HK-2 (cell line): ENCODE data around the gene EXOC4.

ENCODE experiments used
- DNase-seq: peaks from one replicate; pipeline ENCODE4 v3.0.0-alpha.2; 2018; ENCODE audit not compliant: unreplicated experiment

EXOC4 gene

GRCh38 chr7:133536450-133536849 lies 283.6 kb downstream of the EXOC4 start:
- DNase-seq = no peak

GRCh38 chr7:133539016-133539415 lies 286.1 kb downstream of the EXOC4 start:
- DNase-seq = no peak

GRCh38 chr7:133540096-133540860 lies 287.4 kb downstream of the EXOC4 start:
- no peak for DNase-seq

GRCh38 chr7:133542209-133542780 lies 289.4 kb downstream of the EXOC4 start:
- no peak for DNase-seq

- no peak for DNase-seq
Observed at GRCh38 chr7:133543657-133544056, 290.8 kb downstream of the EXOC4 start.

GRCh38 chr7:133545618-133546017 lies 292.7 kb downstream of the EXOC4 start:
- DNase-seq = no peak

GRCh38 chr7:133547981-133548380 lies 295.1 kb downstream of the EXOC4 start:
- no peak for DNase-seq

- DNase-seq = no peak
Observed at GRCh38 chr7:133549633-133550032, 296.8 kb downstream of the EXOC4 start.

- DNase-seq = no peak
Observed at GRCh38 chr7:133550145-133550544, 297.3 kb downstream of the EXOC4 start.

- DNase-seq = no peak
Observed at GRCh38 chr7:133550811-133551210, 297.9 kb downstream of the EXOC4 start.

GRCh38 chr7:133551466-133551865 lies 298.6 kb downstream of the EXOC4 start:
- no peak for DNase-seq

- DNase-seq = no peak
Observed at GRCh38 chr7:133552079-133552478, 299.2 kb downstream of the EXOC4 start.

- no peak for DNase-seq
Observed at GRCh38 chr7:133554330-133554729, 301.5 kb downstream of the EXOC4 start.

- no peak for DNase-seq
Observed at GRCh38 chr7:133556048-133556447, 303.2 kb downstream of the EXOC4 start.

- no peak for DNase-seq
Observed at GRCh38 chr7:133556553-133556952, 303.7 kb downstream of the EXOC4 start.

GRCh38 chr7:133560900-133561299 lies 308.0 kb downstream of the EXOC4 start:
- no peak for DNase-seq

- no peak for DNase-seq
Observed at GRCh38 chr7:133561396-133561795, 308.5 kb downstream of the EXOC4 start.

GRCh38 chr7:133562621-133563020 lies 309.7 kb downstream of the EXOC4 start:
- no peak for DNase-seq

GRCh38 chr7:133563251-133563650 lies 310.4 kb downstream of the EXOC4 start:
- DNase-seq = no peak

GRCh38 chr7:133564484-133564883 lies 311.6 kb downstream of the EXOC4 start:
- DNase-seq = no peak

- DNase-seq = no peak
Observed at GRCh38 chr7:133568544-133568943, 315.7 kb downstream of the EXOC4 start.

GRCh38 chr7:133570321-133570720 lies 317.4 kb downstream of the EXOC4 start:
- no peak for DNase-seq

GRCh38 chr7:133571076-133571475 lies 318.2 kb downstream of the EXOC4 start:
- DNase-seq = no peak

- no peak for DNase-seq
Observed at GRCh38 chr7:133572087-133572486, 319.2 kb downstream of the EXOC4 start.
